OCI-LY1 (cell line): ENCODE results near the gene EMID1.

ENCODE experiments used
- H2AFZ ChIP-seq: fragments of 200-600 bp; sonication (generic), shearing (Covaris generic); 2 replicates; pipeline ENCODE4 v1.6.0; 2014; ENCODE audit warnings: antibody characterized with exemption, mild to moderate bottlenecking, low read length
- H3F3A ChIP-seq: fragments of 200-600 bp; sonication (generic), shearing (Covaris generic); 2 replicates; pipeline ENCODE4 v1.6.0; 2014; ENCODE audit warnings: mild to moderate bottlenecking, antibody characterized with exemption, low read length, moderate library complexity; ENCODE audit not compliant: insufficient read depth
- H3K27ac ChIP-seq: fragments of 200-600 bp; sonication (generic); 2 replicates; pipeline ENCODE4 v1.5.1; 2014; ENCODE audit warnings: low read length, mixed run types, mild to moderate bottlenecking, low read depth; ENCODE audit not compliant: poor library complexity, severe bottlenecking
- H3K27me3 ChIP-seq: fragments of 200-600 bp; sonication (generic); 2 replicates; pipeline ENCODE4 v1.6.0; 2014; ENCODE audit warnings: antibody characterized with exemption, mild to moderate bottlenecking, low read length, moderate library complexity; ENCODE audit not compliant: insufficient read depth
- H3K36me3 ChIP-seq: fragments of 200-600 bp; sonication (generic); 2 replicates; pipeline ENCODE4 v1.6.1; 2014; ENCODE audit warnings: mild to moderate bottlenecking, antibody characterized with exemption, low read length, moderate library complexity, mixed read lengths; ENCODE audit not compliant: insufficient read depth
- H3K4me1 ChIP-seq: fragments of 200-600 bp; sonication (generic); 2 replicates; pipeline ENCODE4 v1.5.1; 2014; ENCODE audit warnings: mild to moderate bottlenecking, low read length, moderate library complexity; ENCODE audit not compliant: insufficient read depth, severe bottlenecking
- H3K4me2 ChIP-seq: fragments of 200-600 bp; sonication (generic), shearing (Covaris generic); 2 replicates; pipeline ENCODE4 v1.6.1; 2014; ENCODE audit warnings: low read length
- H3K4me3 ChIP-seq: fragments of 200-600 bp; sonication (generic); 2 replicates; pipeline ENCODE4 v1.5.1; 2014; ENCODE audit warnings: low read length, low read depth, mild to moderate bottlenecking, mixed read lengths; ENCODE audit not compliant: poor library complexity, severe bottlenecking
- H3K79me2 ChIP-seq: fragments of 200-600 bp; shearing (Covaris generic); 2 replicates; pipeline ENCODE4 v1.6.1; 2016; ENCODE audit warnings: mixed run types, low read length, mixed read lengths; ENCODE audit not compliant: insufficient read depth
- H3K9ac ChIP-seq: fragments of 200-600 bp; sonication (generic), shearing (Covaris generic); 2 replicates; pipeline ENCODE4 v1.6.1; 2014; ENCODE audit warnings: mild to moderate bottlenecking, low read length, mixed read lengths
- H3K9me2 ChIP-seq: fragments of 200-600 bp; sonication (generic), shearing (Covaris generic); 2 replicates; pipeline ENCODE4 v1.6.1; 2014; ENCODE audit warnings: low read depth, mild to moderate bottlenecking, low read length, mixed read lengths
- H3K9me3 ChIP-seq: fragments of 200-600 bp; shearing (Covaris generic); 2 replicates; pipeline ENCODE4 v1.6.1; 2014; ENCODE audit warnings: low read length, mixed read lengths
- H4K20me1 ChIP-seq: fragments of 200-600 bp; sonication (generic), shearing (Covaris generic); 2 replicates; pipeline ENCODE4 v1.6.0; 2016; ENCODE audit warnings: mild to moderate bottlenecking, low read length; ENCODE audit not compliant: insufficient read depth
- CTCF ChIP-seq: fragments of 200-600 bp; sonication (generic), shearing (Covaris generic); IDR thresholded peaks from 2 replicates; pipeline ENCODE4 v1.5.1; 2017; ENCODE audit warnings: mild to moderate bottlenecking, antibody characterized with exemption, low read length, moderate library complexity, mixed read lengths
- EZH2 ChIP-seq: fragments of 200-600 bp; sonication (generic), shearing (Covaris generic); IDR thresholded peaks from 2 replicates; pipeline ENCODE4 v1.8.0; 2017; ENCODE audit warnings: borderline replicate concordance, mixed run types, mild to moderate bottlenecking, antibody characterized with exemption, low read length, moderate library complexity, mixed read lengths

Gene EMID1

GRCh38 chr22:29251265-29251664, 45.6 kb downstream of the EMID1 start:
- H4K20me1 ChIP-seq: no peaks in the 10 kb centered on the region
- no peak overlapping the region for H3K27ac ChIP-seq
- H3K4me1 ChIP-seq: no peaks in the 10 kb centered on the region
- H3K36me3 ChIP-seq: no peaks in the 10 kb centered on the region
- H3K9me2 ChIP-seq: no peaks in the 10 kb centered on the region
- TF ChIP-seq EZH2 (no peak), CTCF (no peak)
- H3K4me3 ChIP-seq: no peak overlapping the region
- no peak overlapping the region for H3K9ac ChIP-seq
- no peaks in the 10 kb centered on the region for H3K79me2 ChIP-seq
- no peaks in the 10 kb centered on the region for H3K27me3 ChIP-seq
- no peak overlapping the region for H3K4me2 ChIP-seq
- H3K9me3 ChIP-seq: no peaks in the 10 kb centered on the region
- no peak overlapping the region for H2AFZ ChIP-seq
- no peaks in the 10 kb centered on the region for H3F3A ChIP-seq

- no peaks in the 10 kb centered on the region for H3K79me2 ChIP-seq
- no peaks in the 10 kb centered on the region for H3K9me3 ChIP-seq
- no peak overlapping the region for H3K4me3 ChIP-seq
- no peaks in the 10 kb centered on the region for H3F3A ChIP-seq
- no peaks in the 10 kb centered on the region for H3K4me1 ChIP-seq
- H3K27ac ChIP-seq: no peak overlapping the region
- H3K4me2 ChIP-seq: no peak overlapping the region
- no peak for TF ChIP-seq CTCF
- TF ChIP-seq EZH2: no peak
- H2AFZ ChIP-seq: no peak overlapping the region
- no peaks in the 10 kb centered on the region for H4K20me1 ChIP-seq
- no peak overlapping the region for H3K9ac ChIP-seq
- H3K9me2 ChIP-seq: no peaks in the 10 kb centered on the region
- no peaks in the 10 kb centered on the region for H3K27me3 ChIP-seq
- no peaks in the 10 kb centered on the region for H3K36me3 ChIP-seq
Observed at GRCh38 chr22:29251981-29252911, 46.5 kb downstream of the EMID1 start.

- H3K9me3 ChIP-seq: no peaks in the 10 kb centered on the region
- no peak overlapping the region for H2AFZ ChIP-seq
- TF ChIP-seq CTCF (no peak), EZH2 (no peak)
- no peaks in the 10 kb centered on the region for H3K27me3 ChIP-seq
- no peaks in the 10 kb centered on the region for H3K9me2 ChIP-seq
- H3K36me3 ChIP-seq: no peaks in the 10 kb centered on the region
- no peak overlapping the region for H3K4me2 ChIP-seq
- H4K20me1 ChIP-seq: no peaks in the 10 kb centered on the region
- H3K9ac ChIP-seq: no peak overlapping the region
- H3K4me1 ChIP-seq: no peaks in the 10 kb centered on the region
- no peak overlapping the region for H3K27ac ChIP-seq
- H3K79me2 ChIP-seq: no peaks in the 10 kb centered on the region
- H3K4me3 ChIP-seq: no peak overlapping the region
- no peaks in the 10 kb centered on the region for H3F3A ChIP-seq
Observed at GRCh38 chr22:29253561-29254285, 48.0 kb downstream of the EMID1 start.
